Activated T-cell treated with anti-CD3 and anti-CD28 coated beads, Interleukin-2, amount 50 U/mL, for 24 hours (primary cell): ENCODE measurements around the gene HPD.

ENCODE experiments used
- DNase-seq: peaks from one replicate; pipeline ENCODE4 v3.0.0-alpha.2; 2020
- H3K27ac Mint-ChIP-seq: 2 replicates; pipeline ENCODE4 v1.8.0; 2020; ENCODE audit warnings: mild to moderate bottlenecking, mixed read lengths
- H3K27me3 Mint-ChIP-seq: 2 replicates; pipeline ENCODE4 v1.8.0; 2020; ENCODE audit warnings: mixed read lengths
- H3K36me3 Mint-ChIP-seq: 2 replicates; pipeline ENCODE4 v1.8.0; 2020; ENCODE audit warnings: low read depth, mixed read lengths
- H3K4me1 Mint-ChIP-seq: 2 replicates; pipeline ENCODE4 v1.8.0; 2020; ENCODE audit warnings: low read depth, mixed read lengths
- H3K4me3 Mint-ChIP-seq: 2 replicates; pipeline ENCODE4 v1.8.0; 2020; ENCODE audit warnings: mild to moderate bottlenecking, moderate library complexity, mixed read lengths
- H3K9me3 Mint-ChIP-seq: 2 replicates; pipeline ENCODE4 v1.8.0; 2020; ENCODE audit warnings: mixed read lengths

HPD gene

GRCh38 chr12:121827351-121828099 is 31.1 kb downstream of the HPD start:
- peaks cover 8% of the 10 kb centered on the region for H3K4me1 Mint-ChIP-seq
- DNase-seq, result no peak
- peak overlapping the region; percentile 47 for H3K27ac Mint-ChIP-seq
- H3K4me3 Mint-ChIP-seq, result no peak overlapping the region
- H3K27me3 Mint-ChIP-seq, result no peaks in the 10 kb centered on the region
- H3K36me3 Mint-ChIP-seq, result peaks cover 86% of the 10 kb centered on the region
- no peaks in the 10 kb centered on the region for H3K9me3 Mint-ChIP-seq

GRCh38 chr12:121826318-121827150 is 32.1 kb downstream of the HPD start:
- no peaks in the 10 kb centered on the region for H3K9me3 Mint-ChIP-seq
- no peak for DNase-seq

GRCh38 chr12:121825041-121825523 is 33.6 kb downstream of the HPD start:
- H3K9me3 Mint-ChIP-seq, result no peaks in the 10 kb centered on the region
- H3K27me3 Mint-ChIP-seq, result no peaks in the 10 kb centered on the region
- peaks cover 84% of the 10 kb centered on the region for H3K36me3 Mint-ChIP-seq
- H3K4me1 Mint-ChIP-seq, result no peaks in the 10 kb centered on the region
- H3K4me3 Mint-ChIP-seq, result no peak overlapping the region
- no peak for DNase-seq
- H3K27ac Mint-ChIP-seq, result peak overlapping the region; percentile 52

More at GRCh38 chr12:121826318-121827150, 32.1 kb downstream of the HPD start:
- H3K4me1 Mint-ChIP-seq, result no peaks in the 10 kb centered on the region
- H3K27me3 Mint-ChIP-seq, result no peaks in the 10 kb centered on the region
- peaks cover 85% of the 10 kb centered on the region for H3K36me3 Mint-ChIP-seq
- no peak overlapping the region for H3K4me3 Mint-ChIP-seq
- peak overlapping the region; percentile 47 for H3K27ac Mint-ChIP-seq

GRCh38 chr12:121823727-121824115 is 34.9 kb downstream of the HPD start:
- H3K4me1 Mint-ChIP-seq, result no peaks in the 10 kb centered on the region
- peaks cover 86% of the 10 kb centered on the region for H3K36me3 Mint-ChIP-seq
- no peak overlapping the region for H3K4me3 Mint-ChIP-seq
- no peak overlapping the region for H3K27ac Mint-ChIP-seq
- H3K9me3 Mint-ChIP-seq, result no peaks in the 10 kb centered on the region
- DNase-seq, result no peak
- no peaks in the 10 kb centered on the region for H3K27me3 Mint-ChIP-seq

- no peaks in the 10 kb centered on the region for H3K9me3 Mint-ChIP-seq
- no peaks in the 10 kb centered on the region for H3K4me1 Mint-ChIP-seq
- no peak overlapping the region for H3K27ac Mint-ChIP-seq
- no peak overlapping the region for H3K4me3 Mint-ChIP-seq
- no peaks in the 10 kb centered on the region for H3K27me3 Mint-ChIP-seq
- DNase-seq, result no peak
- peaks cover 83% of the 10 kb centered on the region for H3K36me3 Mint-ChIP-seq
These were observed 35.4 kb downstream of the HPD start for GRCh38 chr12:121823101-121823726.

- Mint-ChIP-seq H3K9me3 (no peaks in the 10 kb centered on the region), H3K27me3 (no peaks in the 10 kb centered on the region), H3K4me3 (no peak overlapping the region), H3K36me3 (peaks cover 84% of the 10 kb centered on the region), H3K4me1 (no peaks in the 10 kb centered on the region), H3K27ac (no peak overlapping the region)
- DNase-seq, result no peak
These were observed 36.1 kb downstream of the HPD start for GRCh38 chr12:121822393-121823100.

GRCh38 chr12:121820056-121820455 is 38.6 kb downstream of the HPD start:
- Mint-ChIP-seq H3K9me3 (no peaks in the 10 kb centered on the region), H3K27me3 (no peaks in the 10 kb centered on the region), H3K27ac (no peak overlapping the region), H3K4me3 (no peak overlapping the region), H3K36me3 (peaks cover 86% of the 10 kb centered on the region), H3K4me1 (peaks cover 3% of the 10 kb centered on the region)
- no peak for DNase-seq

- Mint-ChIP-seq H3K4me1 (peaks cover 5% of the 10 kb centered on the region), H3K4me3 (no peak overlapping the region), H3K36me3 (peaks cover 86% of the 10 kb centered on the region), H3K9me3 (no peaks in the 10 kb centered on the region), H3K27me3 (no peaks in the 10 kb centered on the region), H3K27ac (peak overlapping the region; percentile 31)
- no peak for DNase-seq
These were observed 39.3 kb downstream of the HPD start for GRCh38 chr12:121819212-121819949.

GRCh38 chr12:121817648-121818043 is 41.0 kb downstream of the HPD start:
- Mint-ChIP-seq H3K9me3 (no peaks in the 10 kb centered on the region), H3K36me3 (peaks cover 89% of the 10 kb centered on the region), H3K4me1 (peaks cover 19% of the 10 kb centered on the region), H3K4me3 (no peak overlapping the region), H3K27ac (peak overlapping the region; percentile 50), H3K27me3 (no peaks in the 10 kb centered on the region)
- no peak for DNase-seq

- DNase-seq, result no peak
- H3K9me3 Mint-ChIP-seq, result no peaks in the 10 kb centered on the region
- H3K4me1 Mint-ChIP-seq, result peaks cover 24% of the 10 kb centered on the region
- no peak overlapping the region for H3K4me3 Mint-ChIP-seq
- H3K27me3 Mint-ChIP-seq, result no peaks in the 10 kb centered on the region
- peak overlapping the region; percentile 2 for H3K27ac Mint-ChIP-seq
- H3K36me3 Mint-ChIP-seq, result peaks cover 89% of the 10 kb centered on the region
These were observed 41.6 kb downstream of the HPD start for GRCh38 chr12:121816925-121817647.

GRCh38 chr12:121815263-121815662 is 43.4 kb downstream of the HPD start:
- H3K36me3 Mint-ChIP-seq, result peaks cover 90% of the 10 kb centered on the region

GRCh38 chr12:121814429-121815119 is 44.1 kb downstream of the HPD start:
- Mint-ChIP-seq H3K27me3 (no peaks in the 10 kb centered on the region), H3K4me1 (peaks cover 38% of the 10 kb centered on the region), H3K4me3 (no peak overlapping the region), H3K27ac (no peak overlapping the region), H3K36me3 (peaks cover 89% of the 10 kb centered on the region), H3K9me3 (no peaks in the 10 kb centered on the region)
- no peak for DNase-seq

More at GRCh38 chr12:121815263-121815662, 43.4 kb downstream of the HPD start:
- Mint-ChIP-seq H3K9me3 (no peaks in the 10 kb centered on the region), H3K27ac (peak overlapping the region; percentile 59), H3K4me1 (peaks cover 34% of the 10 kb centered on the region), H3K27me3 (no peaks in the 10 kb centered on the region), H3K4me3 (no peak overlapping the region)
- no peak for DNase-seq

- peak overlapping the region; percentile 85 for H3K4me3 Mint-ChIP-seq
- H3K4me1 Mint-ChIP-seq, result peaks cover 43% of the 10 kb centered on the region
- H3K9me3 Mint-ChIP-seq, result no peaks in the 10 kb centered on the region
- H3K27me3 Mint-ChIP-seq, result no peaks in the 10 kb centered on the region
- H3K27ac Mint-ChIP-seq, result peak overlapping the region; percentile 81
- H3K36me3 Mint-ChIP-seq, result peaks cover 89% of the 10 kb centered on the region
- no peak for DNase-seq
These were observed 44.7 kb downstream of the HPD start for GRCh38 chr12:121813951-121814350.
